Measurements from ENCODE around the gene NUS1.

DNA sequence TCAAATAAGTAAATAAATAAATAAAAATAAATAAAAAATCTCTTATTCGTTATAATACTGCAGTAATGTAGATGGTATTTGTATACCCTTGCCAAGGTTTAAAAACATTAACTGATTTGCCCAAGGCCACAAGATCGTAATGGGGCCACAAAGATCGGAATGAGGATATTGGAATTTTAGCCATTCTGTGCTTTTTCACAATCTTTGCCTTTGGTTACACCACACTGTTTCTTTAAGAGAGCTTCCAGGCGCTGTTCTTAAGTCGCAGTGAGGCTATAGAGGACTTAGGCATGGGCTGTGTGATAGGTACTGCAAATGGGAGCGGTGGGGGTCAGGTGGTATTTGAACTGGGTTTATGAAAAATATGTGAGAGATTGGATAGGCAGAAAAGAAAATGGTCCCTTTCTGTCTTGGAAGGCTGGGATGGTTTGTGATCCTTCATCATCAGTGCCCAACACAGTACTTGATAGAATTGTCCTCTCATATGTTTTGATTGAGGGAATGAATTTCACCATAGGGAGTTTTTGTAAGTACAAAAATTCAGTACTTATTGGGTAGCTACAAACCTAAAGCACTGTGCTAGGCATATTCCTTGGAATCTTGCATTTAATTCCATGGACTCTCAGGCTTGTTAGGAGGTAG is 1.4 kb downstream of the NUS1 start:
- TF ChIP-seq CTCF (IDR thresholded peaks at IDR 0.05), result no peak
- no peak for TF ChIP-seq TCF7 (CRISPR knock-in tag; IDR thresholded peaks at IDR 0.05; ENCODE audit: low read depth)
- TF ChIP-seq, protein P1, sequence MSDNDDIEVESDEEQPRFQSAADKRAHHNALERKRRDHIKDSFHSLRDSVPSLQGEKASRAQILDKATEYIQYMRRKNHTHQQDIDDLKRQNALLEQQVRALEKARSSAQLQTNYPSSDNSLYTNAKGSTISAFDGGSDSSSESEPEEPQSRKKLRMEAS (CRISPR knock-in tag; IDR thresholded peaks at IDR 0.05), result no peak
- TF ChIP-seq, protein P2, sequence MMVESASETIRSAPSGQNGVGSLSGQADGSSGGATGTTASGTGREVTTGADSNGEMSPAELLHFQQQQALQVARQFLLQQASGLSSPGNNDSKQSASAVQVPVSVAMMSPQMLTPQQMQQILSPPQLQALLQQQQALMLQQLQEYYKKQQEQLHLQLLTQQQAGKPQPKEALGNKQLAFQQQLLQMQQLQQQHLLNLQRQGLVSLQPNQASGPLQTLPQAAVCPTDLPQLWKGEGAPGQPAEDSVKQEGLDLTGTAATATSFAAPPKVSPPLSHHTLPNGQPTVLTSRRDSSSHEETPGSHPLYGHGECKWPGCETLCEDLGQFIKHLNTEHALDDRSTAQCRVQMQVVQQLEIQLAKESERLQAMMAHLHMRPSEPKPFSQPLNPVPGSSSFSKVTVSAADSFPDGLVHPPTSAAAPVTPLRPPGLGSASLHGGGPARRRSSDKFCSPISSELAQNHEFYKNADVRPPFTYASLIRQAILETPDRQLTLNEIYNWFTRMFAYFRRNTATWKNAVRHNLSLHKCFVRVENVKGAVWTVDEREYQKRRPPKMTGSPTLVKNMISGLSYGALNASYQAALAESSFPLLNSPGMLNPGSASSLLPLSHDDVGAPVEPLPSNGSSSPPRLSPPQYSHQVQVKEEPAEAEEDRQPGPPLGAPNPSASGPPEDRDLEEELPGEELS (CRISPR knock-in tag; IDR thresholded peaks at IDR 0.05), result no peak
- TF ChIP-seq, protein P3, sequence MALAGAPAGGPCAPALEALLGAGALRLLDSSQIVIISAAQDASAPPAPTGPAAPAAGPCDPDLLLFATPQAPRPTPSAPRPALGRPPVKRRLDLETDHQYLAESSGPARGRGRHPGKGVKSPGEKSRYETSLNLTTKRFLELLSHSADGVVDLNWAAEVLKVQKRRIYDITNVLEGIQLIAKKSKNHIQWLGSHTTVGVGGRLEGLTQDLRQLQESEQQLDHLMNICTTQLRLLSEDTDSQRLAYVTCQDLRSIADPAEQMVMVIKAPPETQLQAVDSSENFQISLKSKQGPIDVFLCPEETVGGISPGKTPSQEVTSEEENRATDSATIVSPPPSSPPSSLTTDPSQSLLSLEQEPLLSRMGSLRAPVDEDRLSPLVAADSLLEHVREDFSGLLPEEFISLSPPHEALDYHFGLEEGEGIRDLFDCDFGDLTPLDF (CRISPR knock-in tag; IDR thresholded peaks at IDR 0.05), result no peak
- no peak for TF ChIP-seq SMAD3 (CRISPR knock-in tag; IDR thresholded peaks at IDR 0.05; ENCODE audit: borderline replicate concordance)
- TF ChIP-seq, protein P4, sequence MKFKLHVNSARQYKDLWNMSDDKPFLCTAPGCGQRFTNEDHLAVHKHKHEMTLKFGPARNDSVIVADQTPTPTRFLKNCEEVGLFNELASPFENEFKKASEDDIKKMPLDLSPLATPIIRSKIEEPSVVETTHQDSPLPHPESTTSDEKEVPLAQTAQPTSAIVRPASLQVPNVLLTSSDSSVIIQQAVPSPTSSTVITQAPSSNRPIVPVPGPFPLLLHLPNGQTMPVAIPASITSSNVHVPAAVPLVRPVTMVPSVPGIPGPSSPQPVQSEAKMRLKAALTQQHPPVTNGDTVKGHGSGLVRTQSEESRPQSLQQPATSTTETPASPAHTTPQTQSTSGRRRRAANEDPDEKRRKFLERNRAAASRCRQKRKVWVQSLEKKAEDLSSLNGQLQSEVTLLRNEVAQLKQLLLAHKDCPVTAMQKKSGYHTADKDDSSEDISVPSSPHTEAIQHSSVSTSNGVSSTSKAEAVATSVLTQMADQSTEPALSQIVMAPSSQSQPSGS (CRISPR knock-in tag; IDR thresholded peaks at IDR 0.05; ENCODE audit: borderline replicate concordance, low read depth), result no peak

Measured in WTC11 (cell line).